ENCODE data around the gene TSPAN14.
"Not testable (repeated sequence)": the region's sequence is repeated elsewhere in the genome, so short reads cannot be mapped to it uniquely, and the experiment has no call there.

Gene TSPAN14, protein sequence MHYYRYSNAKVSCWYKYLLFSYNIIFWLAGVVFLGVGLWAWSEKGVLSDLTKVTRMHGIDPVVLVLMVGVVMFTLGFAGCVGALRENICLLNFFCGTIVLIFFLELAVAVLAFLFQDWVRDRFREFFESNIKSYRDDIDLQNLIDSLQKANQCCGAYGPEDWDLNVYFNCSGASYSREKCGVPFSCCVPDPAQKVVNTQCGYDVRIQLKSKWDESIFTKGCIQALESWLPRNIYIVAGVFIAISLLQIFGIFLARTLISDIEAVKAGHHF

DNA sequence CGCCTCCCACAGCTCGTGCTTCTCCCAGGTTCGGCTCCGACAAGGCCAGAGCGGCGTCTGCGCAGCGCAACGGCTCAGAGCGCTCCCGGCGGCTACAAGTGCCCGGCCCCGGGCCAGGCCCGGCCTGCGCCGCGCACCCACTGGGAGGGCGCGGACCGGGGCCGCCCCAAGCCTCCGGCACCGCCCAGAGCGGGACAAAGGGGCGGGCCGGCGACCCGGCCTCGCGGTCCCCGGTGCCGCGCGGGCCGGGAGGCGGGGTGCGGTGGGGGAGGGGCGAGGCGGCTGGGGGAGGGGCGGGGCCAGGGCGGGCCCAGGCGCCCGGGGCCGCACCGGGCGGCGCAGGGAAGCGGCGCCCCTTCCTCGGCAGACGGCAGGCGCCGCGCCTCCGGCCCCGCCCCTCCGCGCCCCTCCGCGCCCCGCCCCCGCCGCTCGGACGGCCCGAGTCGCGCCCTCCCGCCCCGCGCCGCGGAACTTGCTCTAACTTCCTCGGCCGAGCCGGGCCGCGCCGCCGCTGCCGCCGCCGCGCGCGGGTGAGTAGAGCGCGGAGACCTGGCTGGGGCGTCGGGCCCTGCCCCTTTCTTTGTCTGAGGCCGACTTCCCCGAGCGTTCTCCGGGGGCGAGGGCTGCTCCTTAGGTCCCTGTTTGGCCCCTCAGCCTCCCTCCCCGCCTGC is at the start of gene TSPAN14:
TSS of gene TSPAN14 (plus strand) at position 469 of the 671 bp plus-strand sequence. CDS start 34,924 bp downstream, outside the sequence.
- peak; percentile 70 for DNase-seq (ENCODE audit: low read depth)

DNA sequence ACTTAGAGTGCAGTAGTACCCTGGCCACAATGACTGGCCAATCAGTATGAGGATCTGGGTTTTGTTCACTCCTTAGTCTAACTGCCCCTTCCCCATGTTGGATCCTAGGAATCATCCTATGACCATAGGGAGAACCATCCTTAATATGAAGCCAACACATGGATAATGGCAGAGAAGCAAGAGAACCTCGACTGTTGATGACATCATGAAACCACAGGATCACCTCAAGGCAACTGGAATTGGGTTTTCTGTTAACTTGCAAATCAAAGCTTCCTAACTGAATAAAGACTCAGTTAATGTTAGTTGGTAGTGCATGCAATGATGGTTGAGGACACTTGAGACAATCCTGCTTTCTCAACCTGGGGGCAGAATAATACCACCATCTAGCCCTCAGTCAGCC is 49.1 kb upstream of the TSPAN14 start:
- no peak for DNase-seq (ENCODE audit: low read depth)

DNA sequence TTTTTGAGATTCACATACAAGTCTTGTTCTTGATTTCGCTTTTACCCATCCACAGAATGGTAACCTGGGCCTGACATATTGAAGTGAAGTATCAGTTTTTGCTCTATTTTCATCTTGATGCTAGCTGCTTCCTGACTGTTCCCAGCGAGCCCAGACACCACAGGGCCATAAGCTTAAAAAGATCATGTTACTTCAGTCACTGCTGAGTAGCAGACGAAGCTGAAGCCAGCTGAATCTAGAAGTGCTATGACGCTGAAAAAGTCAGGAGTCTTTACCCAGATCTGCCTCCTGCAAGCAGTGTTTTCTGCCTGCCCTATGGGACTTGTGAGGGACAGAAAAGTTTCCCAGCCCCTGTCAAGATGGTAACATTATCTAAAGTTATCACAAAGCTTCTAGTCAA is 48.5 kb upstream of the TSPAN14 start:
- no peak for DNase-seq (ENCODE audit: low read depth)

DNA sequence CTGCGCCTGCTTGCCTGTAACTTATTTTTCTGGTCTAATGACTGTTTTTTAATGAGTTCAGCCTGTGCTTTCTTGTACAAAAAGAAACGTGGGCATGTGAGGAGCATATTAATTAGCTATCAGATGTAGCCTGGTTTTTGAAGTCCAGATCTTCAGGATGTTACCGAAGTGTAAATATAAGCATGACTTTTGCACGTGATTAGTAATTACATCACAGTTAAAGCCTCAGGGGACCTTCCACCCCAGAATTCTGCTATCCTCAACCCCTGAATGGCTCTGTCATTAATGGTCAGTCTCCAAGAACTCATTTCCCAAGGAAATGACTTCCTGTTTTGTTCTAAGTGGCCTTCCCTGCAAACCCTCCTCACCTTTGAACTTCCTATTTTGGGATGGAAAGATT is 47.9 kb upstream of the TSPAN14 start:
- DNase-seq (ENCODE audit: low read depth) = no peak

DNA sequence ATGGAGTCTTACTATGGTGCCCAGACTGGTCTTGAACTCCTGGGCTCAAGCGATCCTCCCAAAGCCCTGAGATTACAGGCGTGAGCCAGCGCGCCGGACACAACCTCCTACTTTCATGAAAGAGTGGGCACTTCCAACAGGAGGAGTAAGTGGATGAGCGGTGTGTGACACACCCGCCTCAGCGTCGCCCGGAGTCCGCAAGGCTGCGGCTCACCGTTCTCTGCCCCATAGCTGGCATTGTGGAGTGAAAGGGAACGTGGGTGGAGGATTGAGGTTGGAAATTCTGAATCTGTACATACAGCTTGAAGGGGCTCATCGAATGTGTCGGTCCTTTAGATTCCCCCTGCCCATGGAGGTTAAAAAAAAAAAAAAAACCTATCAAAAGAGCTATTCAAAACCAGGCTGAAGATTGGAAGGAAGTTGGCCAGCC is 46.3 kb upstream of the TSPAN14 start:
- DNase-seq (ENCODE audit: low read depth) = peak; percentile 54

DNA sequence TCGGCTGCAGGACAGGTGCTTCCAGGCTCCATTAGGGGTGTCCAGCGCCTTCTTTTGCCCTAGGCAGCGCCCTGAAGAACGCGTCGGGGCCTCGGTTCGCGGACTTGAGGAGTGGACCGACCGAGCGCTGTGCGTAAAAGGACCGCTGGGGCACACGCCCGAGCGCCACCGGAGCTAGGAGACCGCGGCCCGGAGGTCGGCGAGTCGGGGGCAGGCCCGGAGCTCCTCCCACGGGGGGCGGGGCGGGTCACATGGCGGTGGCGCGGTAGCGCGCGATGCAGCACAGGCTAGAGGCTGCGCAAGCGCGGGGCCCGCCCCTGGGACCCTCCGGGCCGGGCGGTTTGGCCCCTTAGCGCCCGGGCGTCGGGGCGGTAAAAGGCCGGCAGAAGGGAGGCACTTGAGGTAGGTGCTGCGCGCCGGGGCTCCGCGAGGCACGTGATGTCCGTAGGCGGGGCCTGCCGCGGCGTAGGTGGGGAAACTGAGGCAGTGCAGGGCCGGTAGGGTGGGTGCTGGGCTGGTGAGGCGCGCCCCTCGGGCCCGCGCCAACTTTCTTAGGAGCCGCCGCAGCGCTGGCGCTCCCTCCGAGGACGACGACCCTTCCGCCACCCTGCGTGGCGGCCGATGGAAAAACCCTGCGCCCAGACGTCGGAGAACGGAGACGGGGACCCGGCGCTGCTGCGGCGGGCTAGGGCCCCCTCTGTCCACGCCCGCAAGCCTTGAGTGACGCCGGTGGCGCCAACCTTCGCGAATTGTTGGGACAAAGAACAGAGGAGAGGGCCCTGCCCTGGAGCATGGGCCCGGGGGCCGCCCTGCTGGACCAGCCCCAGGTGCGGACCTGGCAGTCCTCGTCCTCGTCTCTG is 45.6 kb upstream of the TSPAN14 start, which contains the start of gene PRXL2A:
TSS of gene PRXL2A (plus strand) at position 310 of the 860 bp plus-strand sequence. CDS start 11,917 bp downstream, outside the sequence.
- peak; percentile 75 for DNase-seq (ENCODE audit: low read depth)

DNA sequence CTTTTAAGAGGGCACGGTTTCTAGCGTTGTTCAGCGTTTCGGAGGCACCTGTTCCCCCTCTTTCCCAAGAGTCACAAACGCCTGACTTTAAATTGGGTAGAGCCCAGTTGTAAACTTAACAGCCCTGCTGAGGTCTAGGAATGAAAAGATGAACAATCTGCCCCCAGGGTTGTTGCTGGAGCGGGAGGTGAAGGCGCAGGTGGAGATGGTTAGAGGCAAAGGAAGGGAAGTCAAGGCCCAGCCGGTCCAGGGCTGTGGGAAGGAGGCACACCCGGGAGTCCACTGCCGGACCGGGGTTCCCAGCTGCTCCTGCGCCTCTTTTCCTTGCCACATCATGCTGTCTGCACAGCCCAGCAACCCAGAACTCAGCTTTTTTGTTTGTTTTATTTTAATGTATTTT is 45.0 kb upstream of the TSPAN14 start:
- DNase-seq (ENCODE audit: low read depth) = no peak

DNA sequence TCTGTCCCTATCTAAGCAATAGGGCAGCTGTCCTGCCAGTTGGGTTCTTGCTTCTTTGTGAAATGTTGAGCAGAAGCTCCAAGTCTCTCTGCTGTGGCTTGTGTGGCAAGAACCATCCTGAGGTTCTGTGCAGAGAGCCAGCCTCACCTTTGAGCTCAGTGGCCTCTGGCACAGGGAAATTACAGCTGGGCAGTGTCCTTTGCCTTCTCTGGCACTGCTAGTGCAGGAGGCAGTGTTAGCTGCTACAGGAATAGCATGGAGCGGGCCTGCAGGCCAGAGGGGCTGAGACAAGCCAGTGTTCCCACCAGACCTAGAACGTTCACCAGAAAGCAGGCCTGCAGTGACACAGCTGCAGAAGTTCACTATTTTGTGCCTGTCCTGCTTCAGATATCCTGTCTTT is 44.0 kb upstream of the TSPAN14 start:
- no peak for DNase-seq (ENCODE audit: low read depth)

DNA sequence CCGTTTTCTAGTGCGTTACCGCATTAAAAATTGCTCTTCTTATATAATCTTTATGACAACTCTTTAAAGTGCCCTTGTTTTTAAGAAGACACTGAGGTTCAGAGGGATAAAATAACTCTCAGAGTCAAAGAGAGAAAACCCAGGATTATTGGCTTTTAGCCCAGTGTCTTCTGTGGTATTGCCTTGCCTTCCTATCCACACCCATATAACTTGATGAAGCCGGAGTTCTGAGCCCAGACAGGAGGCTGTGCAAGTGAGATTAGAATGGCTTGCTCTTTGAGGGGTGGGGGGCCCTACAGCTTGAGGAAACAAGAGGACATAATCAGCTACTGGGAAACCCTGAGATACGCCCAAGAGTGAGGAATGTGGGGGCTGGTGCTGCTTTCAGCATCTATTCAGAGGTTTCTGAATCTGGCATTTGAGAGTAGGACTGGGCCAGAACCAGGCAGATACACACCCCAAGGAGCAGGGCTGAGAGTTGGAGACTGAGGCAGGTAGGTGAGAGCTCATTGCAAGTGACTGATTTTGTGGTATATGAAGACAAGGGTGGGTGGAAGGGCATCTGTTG is 43.4 kb upstream of the TSPAN14 start:
- no peak for DNase-seq (ENCODE audit: low read depth)

DNA sequence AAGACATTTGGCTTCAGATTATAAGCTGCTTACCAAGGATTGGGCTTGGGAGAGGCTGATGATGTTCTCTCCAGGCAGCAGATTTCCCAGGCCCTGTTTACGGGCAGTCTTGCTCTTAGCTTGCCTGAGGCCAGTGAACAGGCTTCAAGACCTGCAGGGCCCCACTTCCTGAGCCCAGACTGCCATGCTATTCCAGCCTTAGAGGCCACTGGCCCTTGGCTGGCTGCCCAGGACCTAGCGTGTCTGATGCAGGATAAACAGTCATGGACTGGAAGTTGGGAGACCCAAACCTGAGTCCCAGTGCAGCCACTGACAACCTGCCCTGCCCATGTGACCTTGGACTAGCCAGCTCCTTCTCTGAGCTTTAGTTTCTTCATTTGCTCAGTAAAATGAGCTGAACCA is 42.8 kb upstream of the TSPAN14 start:
- no peak for DNase-seq (ENCODE audit: low read depth)

DNA sequence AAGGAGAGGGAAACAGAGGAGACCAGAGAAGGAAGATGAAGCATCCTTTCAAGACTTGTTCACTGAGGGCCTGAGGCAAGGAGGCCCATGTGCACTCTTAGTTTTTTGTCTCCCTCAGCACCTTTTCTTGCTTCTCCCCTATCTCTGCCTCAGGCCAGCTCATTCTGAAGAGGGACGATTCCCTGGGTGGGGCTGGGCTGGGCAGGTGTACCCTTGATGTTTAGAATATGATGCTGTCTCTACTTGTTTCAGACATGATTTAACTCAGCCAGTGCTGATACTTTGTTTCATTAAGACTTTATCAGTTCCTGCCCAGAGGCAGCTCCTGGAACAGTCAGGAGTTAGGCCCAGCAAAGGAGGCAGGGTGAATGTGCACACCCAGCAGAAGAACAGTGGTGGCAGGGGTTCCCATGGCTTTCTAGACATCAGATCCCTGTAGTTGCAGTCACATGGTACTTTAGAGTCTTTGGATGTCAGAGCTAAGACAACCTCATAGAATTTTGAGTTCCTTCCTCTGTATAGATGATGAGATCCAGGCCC is 42.4 kb upstream of the TSPAN14 start:
- DNase-seq (ENCODE audit: low read depth) = no peak

DNA sequence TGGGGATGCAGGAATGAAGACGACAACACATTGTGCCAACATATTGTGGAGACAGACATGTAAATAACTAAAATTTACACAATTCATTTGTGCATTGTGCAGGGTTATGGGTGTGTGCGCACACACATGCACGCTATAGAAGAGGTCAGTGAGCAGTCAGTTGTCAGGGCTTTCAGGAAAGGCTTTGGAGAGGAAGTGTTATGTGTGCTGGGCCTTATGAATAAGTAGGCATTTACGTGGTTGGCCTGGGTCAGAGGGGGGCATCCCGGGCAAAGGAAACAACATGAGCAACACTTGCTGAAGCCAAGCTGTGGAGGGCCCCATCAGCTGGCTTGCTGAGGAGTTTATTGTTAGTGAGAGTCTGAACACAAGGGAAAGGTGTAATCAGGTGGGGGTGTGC is 41.6 kb upstream of the TSPAN14 start:
- no peak for DNase-seq (ENCODE audit: low read depth)

DNA sequence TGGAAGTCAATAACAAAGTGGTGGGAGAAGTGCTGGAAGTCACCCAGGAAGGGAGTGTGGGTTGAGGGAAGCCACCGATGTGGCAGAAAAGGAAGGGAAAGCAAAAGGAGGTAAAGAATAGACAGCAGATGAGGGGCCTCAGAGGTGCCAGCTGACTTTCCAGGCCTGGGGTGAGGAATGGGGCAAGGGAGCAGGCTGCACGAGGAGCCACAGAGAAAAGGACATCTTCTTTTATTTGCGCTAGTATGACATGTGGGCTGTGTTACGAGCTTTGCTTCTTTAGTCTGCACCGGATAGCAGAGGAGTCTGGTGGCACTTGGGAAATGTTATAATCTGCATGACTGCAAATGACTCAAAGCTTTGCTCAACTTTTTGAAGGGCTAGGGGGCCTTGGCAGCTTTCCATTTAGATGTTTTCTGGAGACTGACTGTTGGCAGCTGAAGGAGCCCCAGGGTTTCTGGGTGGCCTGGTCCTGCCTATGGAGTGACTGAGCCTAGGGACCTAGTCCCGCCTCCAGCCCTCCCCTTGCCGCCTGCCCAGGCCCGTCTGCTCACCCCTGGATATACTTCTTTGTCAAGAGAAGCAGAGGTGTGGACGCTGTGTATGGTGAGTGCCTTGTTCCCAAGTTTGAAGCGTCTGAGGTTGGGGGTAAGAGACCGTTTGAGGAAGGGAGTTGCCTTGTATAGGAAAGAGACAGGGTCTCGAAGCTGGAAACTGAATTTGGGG is 40.7 kb upstream of the TSPAN14 start:
- DNase-seq (ENCODE audit: low read depth) = no peak

DNA sequence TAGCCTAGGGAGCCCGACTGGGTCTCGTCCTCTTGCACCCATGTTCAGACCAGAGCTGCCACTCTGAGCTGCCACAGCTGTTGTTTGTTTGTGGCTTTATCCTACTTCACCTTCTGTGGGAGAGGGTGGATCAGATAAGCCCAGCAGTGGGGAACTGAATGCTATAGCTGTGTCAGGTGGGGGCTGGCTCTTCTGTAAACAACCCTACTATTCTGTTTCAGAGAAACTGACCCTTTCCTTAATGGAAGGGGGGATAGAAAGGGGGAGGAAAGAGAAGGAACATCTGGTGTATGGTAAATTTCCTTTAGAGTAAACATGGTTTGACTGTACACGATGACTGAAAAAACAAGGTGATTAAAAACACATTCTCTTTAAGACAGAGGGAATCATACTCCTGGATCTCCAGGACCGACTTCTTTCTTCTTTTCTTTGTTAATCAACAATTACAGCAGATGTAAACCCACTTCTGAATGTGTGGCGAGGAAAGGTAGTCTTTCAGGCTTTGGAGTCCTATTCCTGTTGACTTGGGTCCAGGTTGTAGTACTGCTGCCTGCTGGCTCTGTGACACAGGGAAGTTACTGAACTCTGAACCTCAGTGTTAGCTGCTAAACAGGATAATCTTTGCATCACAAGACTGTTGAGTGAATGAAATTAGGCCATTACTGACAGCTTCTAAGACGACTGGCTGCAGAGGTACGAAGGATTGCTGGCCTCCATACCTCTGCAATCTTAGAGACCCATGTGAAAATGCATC is 39.8 kb upstream of the TSPAN14 start:
- DNase-seq (ENCODE audit: low read depth) = no peak

DNA sequence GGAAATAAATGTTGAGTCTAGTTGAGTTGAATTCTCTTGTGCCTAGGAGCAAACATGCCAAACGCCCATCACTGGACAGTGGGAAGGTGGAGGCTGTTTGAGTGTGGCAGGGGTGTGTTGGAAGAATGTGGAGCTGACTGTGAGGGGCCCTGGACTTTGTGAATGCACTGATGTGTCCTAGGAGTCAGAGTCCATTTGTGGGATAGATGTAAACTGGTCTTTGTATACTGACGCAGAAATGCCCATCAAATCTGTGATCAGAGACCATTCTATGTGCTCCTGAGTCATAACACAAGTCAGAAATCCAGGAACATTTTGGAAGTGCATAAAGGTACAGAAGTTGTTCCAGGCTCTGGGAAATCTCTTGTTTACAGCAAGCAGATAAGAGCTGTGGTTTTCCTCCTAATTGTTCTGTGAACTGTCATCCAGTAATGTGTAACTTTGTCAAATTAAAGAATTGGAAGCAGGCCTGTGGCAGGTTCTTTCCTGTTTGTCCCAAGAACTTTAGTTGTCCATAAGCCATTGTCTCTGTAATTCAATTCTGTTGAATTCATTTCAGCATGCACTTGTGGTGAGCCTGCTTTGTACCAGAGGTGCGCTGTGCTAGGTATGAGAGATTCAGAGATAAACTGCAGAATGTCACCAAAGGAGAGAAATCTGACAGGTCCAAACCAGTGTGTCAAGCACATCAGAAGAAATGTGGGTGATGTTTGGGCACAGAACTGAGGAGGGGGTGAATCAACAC is 38.2 kb upstream of the TSPAN14 start:
- DNase-seq (ENCODE audit: low read depth) = no peak

DNA sequence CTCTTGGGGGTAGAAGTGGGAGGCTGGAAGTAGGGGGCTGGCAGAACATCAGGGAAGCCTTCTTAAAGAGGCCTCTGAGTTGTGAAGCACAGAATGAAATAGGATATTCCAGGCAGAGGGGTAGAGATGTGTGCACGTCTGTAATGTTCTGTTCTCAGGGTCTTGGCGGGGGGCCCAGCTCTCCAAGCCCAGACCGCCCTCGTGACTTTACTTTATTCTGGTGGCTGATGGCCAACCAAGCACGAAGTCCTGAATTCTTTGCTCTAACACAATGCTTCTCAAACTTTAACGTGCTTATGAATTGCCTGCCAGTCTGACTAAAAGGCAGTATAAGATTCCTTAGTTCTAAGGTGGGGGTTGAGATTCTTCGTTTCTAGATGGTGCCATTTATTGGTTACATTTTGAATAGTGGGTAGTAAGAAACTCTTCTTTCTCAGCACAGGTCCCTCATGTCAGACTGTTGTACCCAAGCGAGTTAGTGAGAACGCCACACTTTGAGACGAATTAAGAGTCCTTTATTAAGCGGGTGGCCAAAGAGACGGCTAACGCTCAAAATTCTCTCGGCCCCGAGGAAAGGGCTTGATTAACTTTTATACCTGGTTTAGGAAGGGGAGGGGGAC is 37.5 kb upstream of the TSPAN14 start:
- no peak for DNase-seq (ENCODE audit: low read depth)

DNA sequence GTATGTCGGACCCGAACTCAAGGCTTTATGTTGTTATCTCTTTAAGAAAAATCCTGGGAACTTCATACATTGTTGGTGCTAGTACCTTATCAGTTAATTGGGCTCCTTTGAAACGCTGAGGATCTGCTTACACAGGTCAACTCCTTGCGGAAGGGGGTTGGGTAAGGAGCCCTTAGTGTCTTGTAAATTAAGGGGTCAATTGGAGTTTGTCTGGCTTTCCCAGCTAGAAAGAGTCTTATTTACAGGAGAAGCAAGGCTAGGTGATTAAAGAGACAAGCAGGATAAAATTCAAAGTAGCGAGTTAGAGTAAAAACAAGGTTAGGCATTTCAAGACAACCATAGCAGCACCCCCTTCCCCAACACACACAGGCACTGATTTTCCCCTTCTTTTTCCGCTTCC is 36.9 kb upstream of the TSPAN14 start:
- DNase-seq (ENCODE audit: low read depth) = not testable (repeated sequence)

DNA sequence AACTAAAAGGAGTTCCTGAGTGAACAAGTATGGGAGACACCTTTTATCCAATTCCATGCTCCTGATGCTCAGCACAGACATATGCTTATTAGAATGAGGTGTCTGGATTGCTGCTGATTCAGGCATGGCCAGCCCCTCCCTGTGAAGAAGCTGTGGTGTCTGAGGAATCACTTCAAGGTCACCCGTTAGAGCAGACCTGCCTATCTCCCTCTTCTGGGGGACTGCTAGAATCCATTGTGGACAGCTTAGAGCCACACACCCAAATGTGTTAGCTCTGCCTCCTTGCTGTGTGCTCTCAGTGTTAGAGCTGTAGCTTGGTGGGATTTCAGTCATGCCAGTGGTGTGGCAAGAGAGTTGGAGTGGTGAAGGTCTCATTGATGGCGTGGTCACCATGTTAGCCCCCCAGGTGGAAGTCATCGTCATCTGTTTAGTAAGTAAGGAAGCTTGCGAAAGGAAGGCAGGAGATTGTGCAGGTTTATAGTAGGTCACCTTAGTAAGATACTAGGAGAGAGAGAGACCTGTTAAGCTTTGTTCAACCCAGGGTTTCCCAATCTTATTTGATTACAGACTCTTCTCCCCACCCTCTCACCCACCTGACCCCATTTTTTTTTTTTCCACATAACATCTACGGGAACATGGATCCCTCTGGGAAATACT is 32.9 kb upstream of the TSPAN14 start:
- no peak for DNase-seq (ENCODE audit: low read depth)

All from activated T-cell treated with anti-CD3 and anti-CD28 coated beads for 24 hours (primary cell).